ENCODE data around the gene IL1RAPL2. TPM values are rescaled to one million over a fixed set of nuclear protein-coding genes. Genes with fewer than 3 reads are reported as not detected.

IL1RAPL2 gene
- total RNA-seq, 1 donor from 2014 or later, result not detected

GRCh38 chrX:105701310-105702052 is 1135.5 kb downstream of the IL1RAPL2 start:
- peak; percentile 28 for DNase-seq (ENCODE audit: low read depth)
- no peaks in the 10 kb centered on the region for H3K36me3 ChIP-seq (ENCODE audit: control insufficient read depth, insufficient read depth, low read length)
- H3K4me3 ChIP-seq (ENCODE audit: low read depth, low read length), result no peak overlapping the region
- TF ChIP-seq, protein P1, sequence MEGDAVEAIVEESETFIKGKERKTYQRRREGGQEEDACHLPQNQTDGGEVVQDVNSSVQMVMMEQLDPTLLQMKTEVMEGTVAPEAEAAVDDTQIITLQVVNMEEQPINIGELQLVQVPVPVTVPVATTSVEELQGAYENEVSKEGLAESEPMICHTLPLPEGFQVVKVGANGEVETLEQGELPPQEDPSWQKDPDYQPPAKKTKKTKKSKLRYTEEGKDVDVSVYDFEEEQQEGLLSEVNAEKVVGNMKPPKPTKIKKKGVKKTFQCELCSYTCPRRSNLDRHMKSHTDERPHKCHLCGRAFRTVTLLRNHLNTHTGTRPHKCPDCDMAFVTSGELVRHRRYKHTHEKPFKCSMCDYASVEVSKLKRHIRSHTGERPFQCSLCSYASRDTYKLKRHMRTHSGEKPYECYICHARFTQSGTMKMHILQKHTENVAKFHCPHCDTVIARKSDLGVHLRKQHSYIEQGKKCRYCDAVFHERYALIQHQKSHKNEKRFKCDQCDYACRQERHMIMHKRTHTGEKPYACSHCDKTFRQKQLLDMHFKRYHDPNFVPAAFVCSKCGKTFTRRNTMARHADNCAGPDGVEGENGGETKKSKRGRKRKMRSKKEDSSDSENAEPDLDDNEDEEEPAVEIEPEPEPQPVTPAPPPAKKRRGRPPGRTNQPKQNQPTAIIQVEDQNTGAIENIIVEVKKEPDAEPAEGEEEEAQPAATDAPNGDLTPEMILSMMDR (IDR thresholded peaks at IDR 0.05; ENCODE audit: insufficient read depth, low read length, severe bottlenecking), result no peak
- FAIRE-seq, result no peak
- no peaks in the 10 kb centered on the region for H3K27me3 ChIP-seq (ENCODE audit: control insufficient read depth, insufficient read depth, low read length)

DNA sequence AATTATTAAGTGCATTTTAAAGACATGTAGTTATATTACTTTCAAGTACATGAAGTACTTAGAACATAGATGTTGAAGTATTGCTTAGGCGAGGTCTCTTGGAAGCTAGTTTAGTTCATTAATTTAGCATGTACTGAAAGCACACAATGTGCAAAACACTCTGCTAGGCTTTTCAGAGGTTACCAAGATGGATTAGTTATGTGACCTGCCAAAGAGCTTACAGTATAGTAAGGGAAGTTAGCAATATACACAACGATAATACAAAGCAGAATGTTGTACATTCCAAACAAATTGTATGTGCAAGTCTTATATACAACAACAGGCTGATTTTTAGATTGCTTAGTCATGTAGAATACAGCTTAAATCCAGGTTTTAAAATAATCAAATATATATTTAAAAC is 1137.9 kb downstream of the IL1RAPL2 start:
- Histone ChIP-seq H3K27me3 (ENCODE audit: control insufficient read depth, insufficient read depth, low read length) (no peaks in the 10 kb centered on the region), H3K36me3 (ENCODE audit: control insufficient read depth, insufficient read depth, low read length) (no peaks in the 10 kb centered on the region), H3K4me3 (ENCODE audit: low read depth, low read length) (no peak overlapping the region)
- DNase-seq (ENCODE audit: low read depth) (no peak), FAIRE-seq (no peak)
- TF ChIP-seq, protein P1 (IDR thresholded peaks at IDR 0.05; ENCODE audit: insufficient read depth, low read length, severe bottlenecking), result no peak

- DNase-seq (ENCODE audit: low read depth) (peak; percentile 58), FAIRE-seq (no peak)
- TF ChIP-seq, protein P1 (IDR thresholded peaks at IDR 0.05; ENCODE audit: insufficient read depth, low read length, severe bottlenecking), result no peak
These were observed 1140.0 kb downstream of the IL1RAPL2 start for GRCh38 chrX:105706041-105706440.

DNA sequence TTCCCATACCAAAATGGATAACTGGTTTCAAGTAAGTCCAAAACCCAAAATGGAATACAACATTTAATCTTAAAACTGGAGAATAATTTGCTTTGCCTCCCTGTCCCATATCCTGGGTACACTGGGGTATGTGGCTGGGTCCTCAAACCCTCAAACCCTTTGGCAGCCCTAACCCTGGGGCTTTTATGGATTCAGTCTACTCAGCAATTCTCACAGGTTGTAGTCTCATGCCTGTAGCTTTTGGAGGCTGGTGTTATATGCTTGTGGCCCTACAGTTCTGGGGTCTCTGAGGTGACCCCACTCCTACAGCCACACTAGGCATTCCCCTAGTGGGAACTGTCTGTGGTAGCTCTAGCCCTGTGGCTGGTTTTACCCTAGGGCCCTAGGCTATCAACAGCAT is 1145.8 kb downstream of the IL1RAPL2 start:
- FAIRE-seq (no peak), DNase-seq (ENCODE audit: low read depth) (no peak)
- no peaks in the 10 kb centered on the region for H3K27me3 ChIP-seq (ENCODE audit: control insufficient read depth, insufficient read depth, low read length)
- H3K36me3 ChIP-seq (ENCODE audit: control insufficient read depth, insufficient read depth, low read length), result no peaks in the 10 kb centered on the region
- TF ChIP-seq, protein P1 (IDR thresholded peaks at IDR 0.05; ENCODE audit: insufficient read depth, low read length, severe bottlenecking), result no peak
- no peak overlapping the region for H3K4me3 ChIP-seq (ENCODE audit: low read depth, low read length)

More at GRCh38 chrX:105706041-105706440, 1140.0 kb downstream of the IL1RAPL2 start:
- H3K27me3 ChIP-seq (ENCODE audit: control insufficient read depth, insufficient read depth, low read length), result no peaks in the 10 kb centered on the region
- H3K36me3 ChIP-seq (ENCODE audit: control insufficient read depth, insufficient read depth, low read length), result no peaks in the 10 kb centered on the region
- no peak overlapping the region for H3K4me3 ChIP-seq (ENCODE audit: low read depth, low read length)

DNA sequence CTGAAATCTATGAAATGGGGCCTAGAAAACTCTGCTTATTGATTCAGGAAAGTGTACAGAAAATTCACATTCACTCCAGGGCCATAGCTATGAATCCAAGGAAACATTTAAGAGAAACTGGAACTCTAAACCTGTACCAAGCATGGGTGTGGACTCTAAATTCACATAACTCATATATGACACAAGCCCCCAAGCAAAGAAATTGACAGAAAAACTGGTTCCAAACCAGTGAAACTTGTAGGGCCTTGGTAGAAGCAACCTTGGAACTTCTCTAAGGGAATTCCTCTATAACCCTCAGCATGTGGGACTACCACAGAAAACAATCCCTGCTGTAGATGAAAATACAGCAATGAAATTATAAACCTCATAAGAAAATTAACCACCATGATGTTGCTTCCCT is 1149.7 kb downstream of the IL1RAPL2 start:
- no peak for FAIRE-seq
- Histone ChIP-seq H3K4me3 (ENCODE audit: low read depth, low read length) (no peak overlapping the region), H3K27me3 (ENCODE audit: control insufficient read depth, insufficient read depth, low read length) (no peaks in the 10 kb centered on the region), H3K36me3 (ENCODE audit: control insufficient read depth, insufficient read depth, low read length) (no peaks in the 10 kb centered on the region)
- TF ChIP-seq, protein P1 (IDR thresholded peaks at IDR 0.05; ENCODE audit: insufficient read depth, low read length, severe bottlenecking), result no peak
- DNase-seq (ENCODE audit: low read depth), result peak; percentile 23
